K562 (cell line): ENCODE measurements around the gene PPDPF. TPM values are rescaled to one million over a fixed set of nuclear protein-coding genes. Genes with fewer than 3 reads are reported as not detected.

Experiments used
- ARHGAP35 ChIP-seq: fragments of 450-650 bp; IDR thresholded peaks from 2 replicates; pipeline ENCODE4 v1.6.1; 2018; ENCODE audit not compliant: partially characterized antibody
- ATF6 ChIP-seq: sonication (generic); formaldehyde crosslinking; IDR thresholded peaks from 2 replicates; pipeline ENCODE4 v1.4.0; 2020; ENCODE audit warnings: mild to moderate bottlenecking, missing genetic modification reagents
- CREB5 ChIP-seq: fragments of 250-450 bp; sonication (Bioruptor Pico); IDR thresholded peaks from 2 replicates; pipeline ENCODE4 v1.5.0; 2020; ENCODE audit warnings: mild to moderate bottlenecking
- E4F1 ChIP-seq: fragments of 250-450 bp; sonication (Bioruptor Pico); IDR thresholded peaks from 2 replicates; pipeline ENCODE4 v1.5.0; 2021; ENCODE audit warnings: mild to moderate bottlenecking, borderline replicate concordance
- FOXK2 ChIP-seq, 2 experiments: fragments of 450-650 bp; IDR thresholded peaks in 1 of 2; conservative IDR thresholded peaks in 1 of 2; 2 replicates each; pipeline ENCODE4 v1.6.1; 2016; ENCODE audit warnings: low read depth in 2 of 2, mild to moderate bottlenecking in 1 of 2
- HNRNPL ChIP-seq: fragments of 200-400 bp; formaldehyde crosslinking; IDR thresholded peaks from 2 replicates; pipeline ENCODE4 v1.6.1; 2017; ENCODE audit warnings: low read depth, mild to moderate bottlenecking, low read length
- MCM7 ChIP-seq, 2 experiments: fragments of 450-650 bp; IDR thresholded peaks; 2 replicates each; pipeline ENCODE4 v1.6.1; 2016 to 2018
- MITF ChIP-seq: IDR thresholded peaks from 2 replicates; pipeline ENCODE4 v1.6.1; 2014; ENCODE audit warnings: antibody characterized with exemption
- NCOR1 ChIP-seq: fragments of 450-650 bp; IDR thresholded peaks from 2 replicates; pipeline ENCODE4 v1.6.1; 2016; ENCODE audit warnings: mild to moderate bottlenecking, moderate library complexity
- POLR3A ChIP-seq: IDR thresholded peaks from 2 replicates; pipeline ENCODE4 v1.6.1; 2011; ENCODE audit warnings: borderline replicate concordance, mild to moderate bottlenecking, moderate library complexity; ENCODE audit not compliant: insufficient read length, insufficient read depth; ENCODE audit errors: extremely low read depth
- RFX7 ChIP-seq: fragments of 250-450 bp; sonication (Bioruptor Pico); IDR thresholded peaks from 2 replicates; pipeline ENCODE4 v1.5.1; 2021; ENCODE audit warnings: mild to moderate bottlenecking
- SMARCB1 ChIP-seq: IDR thresholded peaks from 2 replicates; pipeline ENCODE4 v1.6.1; 2011; ENCODE audit warnings: improper control_type of control experiment, low read depth; ENCODE audit not compliant: insufficient read length
- SRSF1 ChIP-seq: fragments of 200-400 bp; formaldehyde crosslinking; IDR thresholded peaks from 2 replicates; pipeline ENCODE4 v1.6.1; 2017; ENCODE audit warnings: mild to moderate bottlenecking, low read depth, low read length, moderate library complexity
- USF2 ChIP-seq: sonication (generic); formaldehyde crosslinking; IDR thresholded peaks from 2 replicates; pipeline ENCODE4 v1.5.0; 2020; ENCODE audit warnings: missing genetic modification reagents
- ZC3H11A ChIP-seq: IDR thresholded peaks from 2 replicates; pipeline ENCODE4 v1.6.1; 2012; ENCODE audit warnings: low read depth, low read length, improper control_type of control experiment
- ZC3H8 ChIP-seq: fragments of 450-650 bp; IDR thresholded peaks from 2 replicates; pipeline ENCODE4 v1.6.1; 2017
- ZNF398 ChIP-seq: fragments of 250-450 bp; sonication (Bioruptor Pico); IDR thresholded peaks from 2 replicates; pipeline ENCODE4 v1.8.0; 2021; ENCODE audit warnings: moderate library complexity, mild to moderate bottlenecking, inconsistent platforms
- ZNF445 ChIP-seq: fragments of 250-450 bp; sonication (Bioruptor Pico); IDR thresholded peaks from 2 replicates; pipeline ENCODE4 v1.4.0; 2020; ENCODE audit warnings: low read depth, mild to moderate bottlenecking, moderate library complexity
- polyA plus RNA-seq, 8 experiments: library from polyadenylated mRNA; depleted of rRNA in 4 of 8; stranded (reverse) in 5 of 8; unstranded in 3 of 8; fragments of >200 nt; fragmentation: Nextera tagmentation in 2 of 8; fragmentation: Illumina TruSeq in 1 of 8; extraction: Ambion mirVana in 2 of 8; extraction: Trizol in 1 of 8; gene quantifications; 2 replicates each; pipeline versions ENCODE4 v1.2.1 to v1.2.3, GENCODE V29; 2011 to 2014; ENCODE audit warnings: inconsistent platforms in 1 of 8, missing spikeins in 1 of 8
- total RNA-seq, 7 experiments: library from RNA; depleted of rRNA in 6 of 7; stranded (reverse); fragments of >200 nt in 6 of 7; fragmentation: Illumina TruSeq in 2 of 7; extraction: Trizol in 2 of 7; gene quantifications; 2 replicates each; pipeline versions ENCODE4 v1.2.1 to v1.2.3, GENCODE V29; 2011 to 2021; ENCODE audit warnings: low replicate concordance in 1 of 7

PPDPF gene
- total and polyA plus RNA-seq, 9 of the 15 experiments (the other 6 are each of a cell fraction or from before 2014, with no cell fraction given): 0.77 to 233 (median 10.5) TPM

- TF ChIP-seq POLR3A: no peak
- TF ChIP-seq ZC3H8: no peak
- no peak for TF ChIP-seq CREB5
- no peak for TF ChIP-seq ZC3H11A
- no peak for TF ChIP-seq HNRNPL
- TF ChIP-seq E4F1 (CRISPR knock-in tag): no peak
- TF ChIP-seq RFX7 (CRISPR knock-in tag): no peak
- no peak for TF ChIP-seq SMARCB1
- TF ChIP-seq ATF6 (CRISPR knock-in tag): no peak
- no peak for TF ChIP-seq ZNF398 (CRISPR knock-in tag)
- no peak for TF ChIP-seq ARHGAP35
- no peak for TF ChIP-seq ZNF445
- no peak for TF ChIP-seq MCM7 (IDR thresholded peaks at IDR 0.05)
- TF ChIP-seq MITF: no peak
- TF ChIP-seq SRSF1: no peak
- TF ChIP-seq FOXK2 (conservative IDR thresholded peaks at IDR 0.05 in 1 of 2, IDR thresholded peaks at IDR 0.05 in 1 of 2; ENCODE audit: low read depth in 2 of 2): peak; percentile 46 to 66; a peak in 3 of 4 replicates
- no peak for TF ChIP-seq USF2
- TF ChIP-seq NCOR1: no peak
Observed at GRCh38 chr20:63520934-63521601, 503 bp downstream of the PPDPF start (continued).
